CD14-positive monocyte (primary cell): ENCODE measurements around the gene MST1R. TPM values are rescaled to one million over a fixed set of nuclear protein-coding genes. Genes with fewer than 3 reads are reported as not detected.

Experiments
- DNase-seq, 3 donors: peaks; one replicate each; pipeline ENCODE4 v3.0.0-alpha.2; 2011 to 2022
- H2AFZ ChIP-seq: 2 replicates; pipeline ENCODE4 v1.6.0; 2012; ENCODE audit warnings: mild to moderate bottlenecking, low read depth, low read length, inconsistent platforms; ENCODE audit not compliant: insufficient read depth, poor library complexity, severe bottlenecking
- H3K27ac ChIP-seq, 2 donors: 1 replicate in 1 of 2; 2 replicates in 1 of 2; pipeline ENCODE4 v1.5.1; 2012 to 2013; ENCODE audit warnings: low read length in 2 of 2, control low read depth in 1 of 2, inconsistent platforms in 1 of 2, low read depth in 1 of 2, mild to moderate bottlenecking in 1 of 2
- H3K27me3 ChIP-seq, 2 donors: one replicate each; pipeline versions ENCODE4 v1.6.0 to v1.6.1; 2011 to 2013; ENCODE audit warnings: low read length in 2 of 2; ENCODE audit not compliant: control insufficient read depth in 2 of 2, insufficient read depth in 2 of 2
- H3K36me3 ChIP-seq, 2 donors: replicated peaks in 1 of 2; 1 replicate in 1 of 2; 2 replicates in 1 of 2; pipeline versions ENCODE4 v1.5.1 to v1.6.1; 2012 to 2013; ENCODE audit warnings: low read length in 2 of 2, control low read depth in 1 of 2, inconsistent platforms in 1 of 2, mild to moderate bottlenecking in 1 of 2; ENCODE audit not compliant: insufficient read depth in 2 of 2, control insufficient read depth in 1 of 2
- H3K4me1 ChIP-seq, 2 donors: 1 replicate in 1 of 2; 2 replicates in 1 of 2; pipeline versions ENCODE4 v1.5.1 to v1.6.1; 2012 to 2013; ENCODE audit warnings: low read length in 2 of 2, control low read depth in 1 of 2, inconsistent platforms in 1 of 2, mild to moderate bottlenecking in 1 of 2, moderate library complexity in 1 of 2; ENCODE audit not compliant: insufficient read depth in 2 of 2, control insufficient read depth in 1 of 2
- H3K4me2 ChIP-seq: replicated peaks from 2 replicates; pipeline ENCODE3; 2012; ENCODE audit warnings: low read length, moderate library complexity, mild to moderate bottlenecking; ENCODE audit not compliant: poor library complexity, severe bottlenecking; ENCODE audit errors: extremely low read depth
- H3K4me3 ChIP-seq, 3 experiments: fragments of 200-600 bp in 1 of 3; sonication (generic) in 1 of 3; replicated peaks in 1 of 3; 1 replicate in 2 of 3; 2 replicates in 1 of 3; pipeline ENCODE4 v1.5.1; 2011 to 2013; ENCODE audit warnings: low read length in 3 of 3, mild to moderate bottlenecking in 3 of 3, control low read depth in 2 of 3, low read depth in 2 of 3, inconsistent platforms in 1 of 3, moderate library complexity in 1 of 3
- H3K79me2 ChIP-seq: 2 replicates; pipeline ENCODE4 v1.6.0; 2012; ENCODE audit warnings: mild to moderate bottlenecking, control low read depth, inconsistent platforms, low read length, moderate library complexity; ENCODE audit not compliant: insufficient read depth
- H3K9ac ChIP-seq: 2 replicates; pipeline ENCODE4 v1.6.0; 2017; ENCODE audit warnings: low read length, mild to moderate bottlenecking; ENCODE audit not compliant: insufficient read depth, poor library complexity, severe bottlenecking
- H3K9me3 ChIP-seq, 2 donors: replicated peaks in 1 of 2; 1 replicate in 1 of 2; 2 replicates in 1 of 2; pipeline versions ENCODE4 v1.5.1 to v1.6.1; 2012 to 2013; ENCODE audit warnings: low read length in 2 of 2, control low read depth in 1 of 2; ENCODE audit not compliant: control insufficient read depth in 1 of 2, insufficient read depth in 1 of 2
- H4K20me1 ChIP-seq: 2 replicates; pipeline ENCODE4 v1.6.0; 2012; ENCODE audit warnings: mild to moderate bottlenecking, low read length, control low read depth, moderate library complexity; ENCODE audit not compliant: insufficient read depth
- H3K27ac Mint-ChIP-seq, 7 donors: one replicate each; pipeline ENCODE4 v1.8.0; 2020; ENCODE audit warnings: mild to moderate bottlenecking in 7 of 7, mixed read lengths in 7 of 7, moderate library complexity in 6 of 7, inconsistent platforms in 2 of 7
- H3K27me3 Mint-ChIP-seq, 3 donors: one replicate each; pipeline ENCODE4 v1.8.0; 2021 to 2022; ENCODE audit warnings: low read depth in 3 of 3, mild to moderate bottlenecking in 3 of 3, mixed read lengths in 3 of 3, moderate library complexity in 3 of 3, inconsistent platforms in 1 of 3
- H3K36me3 Mint-ChIP-seq, 2 donors: one replicate each; pipeline ENCODE4 v1.8.0; 2020; ENCODE audit warnings: mixed read lengths in 2 of 2, inconsistent platforms in 1 of 2, mild to moderate bottlenecking in 1 of 2
- H3K4me1 Mint-ChIP-seq: one replicate; pipeline ENCODE4 v1.8.0; 2020; ENCODE audit warnings: mild to moderate bottlenecking, mixed read lengths
- H3K4me3 Mint-ChIP-seq, 2 donors: one replicate each; pipeline ENCODE4 v1.8.0; 2020; ENCODE audit warnings: mild to moderate bottlenecking in 2 of 2, mixed read lengths in 2 of 2, moderate library complexity in 1 of 2
- H3K9me3 Mint-ChIP-seq, 7 donors: one replicate each; pipeline ENCODE4 v1.8.0; 2020 to 2022; ENCODE audit warnings: mixed read lengths in 7 of 7, mild to moderate bottlenecking in 6 of 7, moderate library complexity in 6 of 7, inconsistent platforms in 2 of 7
- CTCF ChIP-seq: fragments of 200-600 bp; IDR thresholded peaks from one replicate; pipeline ENCODE4 v1.8.0; 2022; ENCODE audit warnings: antibody characterized with exemption, mild to moderate bottlenecking
- WGBS: methylation state at CpG from one replicate; pipeline ENCODE4 v1.1.5; 2013; ENCODE audit warnings: missing lambda C conversion rate; ENCODE audit not compliant: insufficient coverage; 5-methylcytosine and 5-hydroxymethylcytosine counted together
- intact Hi-C, 2 donors: fragments of 100-400 bp; cut with micrococcal nuclease; formaldehyde crosslinking; loops; one replicate each; pipeline versions ENCODE4 v1.15.0 to v1.15.1; 2023
- polyA plus RNA-seq, 3 donors: library from polyadenylated mRNA; depleted of rRNA in 1 of 3; unstranded in 2 of 3; stranded (reverse) in 1 of 3; fragments of 300-500 nt in 2 of 3; fragments of >200 nt in 1 of 3; fragmentation: Illumina TruSeq in 2 of 3; gene quantifications; 1 replicate in 2 of 3; 2 replicates in 1 of 3; pipeline ENCODE4 v1.2.3, GENCODE V29; 2012 to 2021

MST1R gene
- polyA plus RNA-seq, 3 donors, result 0.25 TPM; not detected in 2

GRCh38 chr3:49916686-49917085, 13.0 kb upstream of the MST1R start:
- Histone ChIP-seq H3K79me2 (peaks cover 3% of the 10 kb centered on the region), H3K36me3 (peaks cover 3 to 12% of the 10 kb centered on the region in 2 donors), H3K4me3 (no peak overlapping the region), H3K4me1 (peaks cover 13 to 18% of the 10 kb centered on the region in 2 donors), H2AFZ (no peak overlapping the region), H3K4me2 (no peak overlapping the region), H3K27ac (no peak overlapping the region), H3K9ac (no peak overlapping the region), H3K9me3 (no peaks in the 10 kb centered on the region), H4K20me1 (no peaks in the 10 kb centered on the region), H3K27me3 (no peaks in the 10 kb centered on the region)
- H3K4me3 Mint-ChIP-seq, result no peak overlapping the region
- intact Hi-C loops, result no loop called here
- H3K4me1 Mint-ChIP-seq, result peaks cover 27% of the 10 kb centered on the region
- H3K36me3 Mint-ChIP-seq, result peaks cover 13% of the 10 kb centered on the region in 2 donors
- 69% methylated on average over 4 of the region's 5 CpGs for WGBS
- TF ChIP-seq CTCF, result no peak
- no peak for DNase-seq
- H3K9me3 Mint-ChIP-seq, result peaks cover 0 to 3% (median 0%) of the 10 kb centered on the region in 7 donors
- peaks cover 1 to 5% (median 2%) of the 10 kb centered on the region in 3 donors for H3K27me3 Mint-ChIP-seq
- H3K27ac Mint-ChIP-seq, result no peak overlapping the region

- Histone ChIP-seq H3K4me1 (peaks cover 13 to 18% of the 10 kb centered on the region in 2 donors), H3K36me3 (peaks cover 9 to 22% of the 10 kb centered on the region in 2 donors), H3K4me2 (no peak overlapping the region), H3K27ac (no peak overlapping the region), H3K4me3 (no peak overlapping the region), H2AFZ (no peak overlapping the region), H3K9ac (peak overlapping the region; percentile 36), H4K20me1 (no peaks in the 10 kb centered on the region), H3K9me3 (no peaks in the 10 kb centered on the region), H3K27me3 (no peaks in the 10 kb centered on the region), H3K79me2 (peaks cover 3% of the 10 kb centered on the region)
- TF ChIP-seq CTCF, result no peak
- Mint-ChIP-seq H3K27me3 (peaks cover 0 to 5% (median 1%) of the 10 kb centered on the region in 3 donors), H3K36me3 (peaks cover 26 to 28% of the 10 kb centered on the region in 2 donors), H3K4me1 (peaks cover 27% of the 10 kb centered on the region), H3K4me3 (no peak overlapping the region), H3K27ac (no peak overlapping the region), H3K9me3 (peaks cover 0 to 3% (median 0%) of the 10 kb centered on the region in 7 donors)
- 20% methylated on average over 1 of the region's 2 CpGs for WGBS
- intact Hi-C loops, result no loop called here
- DNase-seq, result no peak
These were observed 11.2 kb upstream of the MST1R start for GRCh38 chr3:49914906-49915305.
